GM21367 (cell line): ENCODE data around the gene CCM2.
"Not testable (repeated sequence)": the region's sequence is repeated elsewhere in the genome, so short reads cannot be mapped to it uniquely, and the experiment has no call there.

Experiments
- ATAC-seq: cut with Tn5 transposase; IDR thresholded peaks from one replicate; pipeline ENCODE4 v1.9.1; 2021; ENCODE audit not compliant: unreplicated experiment

CCM2 gene

GRCh38 chr7:45098983-45099839, 99.2 kb downstream of the CCM2 start:
- no peak for ATAC-seq

GRCh38 chr7:45099891-45100760, 100.1 kb downstream of the CCM2 start:
- ATAC-seq, result no peak

- ATAC-seq, result no peak
Measured at GRCh38 chr7:45100761-45101480, 100.9 kb downstream of the CCM2 start.

GRCh38 chr7:45101748-45102147, 101.7 kb downstream of the CCM2 start:
- no peak for ATAC-seq

GRCh38 chr7:45102785-45103712, 103.0 kb downstream of the CCM2 start:
- ATAC-seq, result no peak

- no peak for ATAC-seq
Measured at GRCh38 chr7:45103958-45104843, 104.2 kb downstream of the CCM2 start.

GRCh38 chr7:45104844-45105587, 105.0 kb downstream of the CCM2 start:
- no peak for ATAC-seq

GRCh38 chr7:45105588-45106188, 105.7 kb downstream of the CCM2 start:
- ATAC-seq, result no peak

GRCh38 chr7:45106820-45107219, 106.8 kb downstream of the CCM2 start:
- no peak for ATAC-seq

GRCh38 chr7:45107356-45107755, 107.4 kb downstream of the CCM2 start:
- no peak for ATAC-seq

- ATAC-seq, result no peak
Measured at GRCh38 chr7:45108863-45109262, 108.9 kb downstream of the CCM2 start.

GRCh38 chr7:45111298-45112223, 111.6 kb downstream of the CCM2 start, which contains the start of gene TBRG4:
TSS of gene TBRG4 (minus strand) at chr7:45111697. CDS start at chr7:45109237, 2,460 bp downstream.
- peak; percentile 91 for ATAC-seq

GRCh38 chr7:45112648-45113047, 112.6 kb downstream of the CCM2 start:
- ATAC-seq, result no peak

- not testable (repeated sequence) for ATAC-seq
Measured at GRCh38 chr7:45114257-45114656, 114.3 kb downstream of the CCM2 start.

GRCh38 chr7:45114926-45115325, 114.9 kb downstream of the CCM2 start:
- ATAC-seq, result no peak

GRCh38 chr7:45116048-45116447, 116.0 kb downstream of the CCM2 start:
- ATAC-seq, result no peak

- ATAC-seq, result no peak
Measured at GRCh38 chr7:45117582-45117981, 117.6 kb downstream of the CCM2 start.
